Measurements from ENCODE around the gene AZIN2. TPM values are rescaled to one million over a fixed set of nuclear protein-coding genes. Genes with fewer than 3 reads are reported as not detected.

Gene AZIN2
- total RNA-seq, 1 donor from 2014 or later: 3.5 TPM

DNA sequence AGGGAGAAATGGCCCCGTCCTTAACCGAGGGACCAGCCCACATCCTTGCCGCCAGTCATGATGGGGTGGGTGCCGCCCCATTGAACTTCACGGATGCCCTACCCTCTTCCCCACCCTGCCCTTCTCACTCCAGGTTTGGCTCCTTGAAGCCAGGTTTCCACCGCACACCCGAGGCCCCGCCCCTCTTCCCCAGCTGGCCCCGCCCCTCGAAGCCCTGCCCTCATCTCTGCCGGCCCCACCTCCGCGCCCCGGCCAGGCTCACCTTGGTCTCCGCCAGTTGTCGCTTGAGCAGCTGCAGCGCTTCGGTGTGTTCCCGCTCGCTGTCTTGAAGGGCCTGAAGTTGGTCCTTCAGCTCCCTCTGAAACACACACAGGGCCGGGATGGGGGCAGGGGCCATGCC, 84.3 kb downstream of the AZIN2 start:
- Histone ChIP-seq H3K27ac (no peak overlapping the region), H3K27me3 (no peaks in the 10 kb centered on the region), H3K4me3 (no peak overlapping the region), H3K36me3 (peaks cover 4 to 9% of the 10 kb centered on the region in 2 donors), H3K9me3 (no peaks in the 10 kb centered on the region), H3K4me1 (peaks cover 7 to 13% of the 10 kb centered on the region in 2 donors)
- no peak for DNase-seq (ENCODE audit: low spot score in 2 of 2)
- TF ChIP-seq, protein P1, sequence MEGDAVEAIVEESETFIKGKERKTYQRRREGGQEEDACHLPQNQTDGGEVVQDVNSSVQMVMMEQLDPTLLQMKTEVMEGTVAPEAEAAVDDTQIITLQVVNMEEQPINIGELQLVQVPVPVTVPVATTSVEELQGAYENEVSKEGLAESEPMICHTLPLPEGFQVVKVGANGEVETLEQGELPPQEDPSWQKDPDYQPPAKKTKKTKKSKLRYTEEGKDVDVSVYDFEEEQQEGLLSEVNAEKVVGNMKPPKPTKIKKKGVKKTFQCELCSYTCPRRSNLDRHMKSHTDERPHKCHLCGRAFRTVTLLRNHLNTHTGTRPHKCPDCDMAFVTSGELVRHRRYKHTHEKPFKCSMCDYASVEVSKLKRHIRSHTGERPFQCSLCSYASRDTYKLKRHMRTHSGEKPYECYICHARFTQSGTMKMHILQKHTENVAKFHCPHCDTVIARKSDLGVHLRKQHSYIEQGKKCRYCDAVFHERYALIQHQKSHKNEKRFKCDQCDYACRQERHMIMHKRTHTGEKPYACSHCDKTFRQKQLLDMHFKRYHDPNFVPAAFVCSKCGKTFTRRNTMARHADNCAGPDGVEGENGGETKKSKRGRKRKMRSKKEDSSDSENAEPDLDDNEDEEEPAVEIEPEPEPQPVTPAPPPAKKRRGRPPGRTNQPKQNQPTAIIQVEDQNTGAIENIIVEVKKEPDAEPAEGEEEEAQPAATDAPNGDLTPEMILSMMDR (IDR thresholded peaks at IDR 0.05): no peak
- intact Hi-C loops (cut with DNase I): no loop called here

DNA sequence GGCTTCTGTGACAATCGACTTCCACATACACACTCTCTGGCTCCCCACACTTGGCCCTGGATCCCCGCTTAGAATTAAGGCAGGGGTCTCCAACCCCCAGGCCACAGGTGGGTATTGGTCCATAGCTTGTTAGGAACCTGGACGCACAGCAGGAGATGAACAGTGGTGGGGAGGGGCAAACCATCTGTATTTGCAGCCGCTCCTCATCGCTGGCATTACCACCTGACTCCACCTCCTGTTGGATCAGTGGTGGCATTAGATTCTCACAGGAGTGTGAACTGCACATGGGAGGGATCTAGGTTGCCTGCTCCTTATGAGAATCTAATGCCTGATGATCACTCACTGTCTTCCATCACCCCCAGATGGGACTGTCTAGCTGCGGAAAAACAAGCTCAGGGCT, 84.9 kb downstream of the AZIN2 start:
- Histone ChIP-seq H3K27ac (no peak overlapping the region), H3K4me1 (peaks cover 7 to 13% of the 10 kb centered on the region in 2 donors), H3K4me3 (no peak overlapping the region), H3K36me3 (peaks cover 4 to 9% of the 10 kb centered on the region in 2 donors), H3K27me3 (no peaks in the 10 kb centered on the region), H3K9me3 (no peaks in the 10 kb centered on the region)
- DNase-seq (ENCODE audit: low spot score in 2 of 2): no peak
- intact Hi-C loops (cut with DNase I): no loop called here
- TF ChIP-seq, protein P1 (IDR thresholded peaks at IDR 0.05): no peak

DNA sequence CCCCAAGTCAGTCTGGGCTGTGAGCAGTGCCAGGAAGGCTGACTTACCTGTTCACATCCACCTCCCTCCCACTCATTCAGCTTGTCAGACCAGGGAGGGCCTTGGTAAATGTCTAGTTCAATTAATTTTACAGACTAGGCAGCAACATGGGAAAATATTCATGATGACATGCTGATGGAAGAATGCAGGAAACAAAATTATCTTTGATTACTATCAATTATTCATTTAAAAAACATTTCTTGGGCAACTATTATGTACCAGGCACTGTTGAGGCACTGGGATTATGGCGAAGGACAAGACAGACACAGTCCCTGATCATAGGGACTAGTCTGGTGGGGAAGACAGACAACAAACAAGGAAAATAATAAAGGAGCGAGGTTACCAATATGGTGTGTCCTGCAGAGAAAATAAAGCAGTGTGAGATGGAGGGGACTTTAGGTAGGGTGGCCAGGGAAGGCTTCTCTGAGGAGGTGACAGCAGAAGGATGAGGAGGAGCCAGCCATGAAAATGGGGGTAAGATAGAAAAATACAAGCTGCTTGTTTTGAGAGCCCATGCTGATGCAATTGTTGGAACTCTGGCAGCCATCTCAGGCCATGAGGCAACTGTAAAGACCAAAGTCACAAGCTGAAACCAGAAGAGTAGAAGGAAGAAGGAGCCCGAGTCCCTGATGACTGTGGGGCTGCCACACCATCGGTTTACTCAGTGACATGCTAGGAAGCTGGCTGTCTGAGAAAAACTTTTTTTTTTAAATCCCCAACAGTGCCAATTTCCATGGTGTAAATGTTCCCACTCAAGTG, 86.9 kb downstream of the AZIN2 start:
- Histone ChIP-seq H3K9me3 (no peaks in the 10 kb centered on the region), H3K27me3 (no peaks in the 10 kb centered on the region), H3K4me1 (peaks cover 6 to 7% of the 10 kb centered on the region in 2 donors), H3K4me3 (no peak overlapping the region), H3K36me3 (peaks cover 4 to 9% of the 10 kb centered on the region in 2 donors), H3K27ac (no peak overlapping the region)
- TF ChIP-seq, protein P1 (IDR thresholded peaks at IDR 0.05): no peak
- intact Hi-C loops (cut with DNase I): no loop called here
- DNase-seq (ENCODE audit: low spot score in 2 of 2): no peak

DNA sequence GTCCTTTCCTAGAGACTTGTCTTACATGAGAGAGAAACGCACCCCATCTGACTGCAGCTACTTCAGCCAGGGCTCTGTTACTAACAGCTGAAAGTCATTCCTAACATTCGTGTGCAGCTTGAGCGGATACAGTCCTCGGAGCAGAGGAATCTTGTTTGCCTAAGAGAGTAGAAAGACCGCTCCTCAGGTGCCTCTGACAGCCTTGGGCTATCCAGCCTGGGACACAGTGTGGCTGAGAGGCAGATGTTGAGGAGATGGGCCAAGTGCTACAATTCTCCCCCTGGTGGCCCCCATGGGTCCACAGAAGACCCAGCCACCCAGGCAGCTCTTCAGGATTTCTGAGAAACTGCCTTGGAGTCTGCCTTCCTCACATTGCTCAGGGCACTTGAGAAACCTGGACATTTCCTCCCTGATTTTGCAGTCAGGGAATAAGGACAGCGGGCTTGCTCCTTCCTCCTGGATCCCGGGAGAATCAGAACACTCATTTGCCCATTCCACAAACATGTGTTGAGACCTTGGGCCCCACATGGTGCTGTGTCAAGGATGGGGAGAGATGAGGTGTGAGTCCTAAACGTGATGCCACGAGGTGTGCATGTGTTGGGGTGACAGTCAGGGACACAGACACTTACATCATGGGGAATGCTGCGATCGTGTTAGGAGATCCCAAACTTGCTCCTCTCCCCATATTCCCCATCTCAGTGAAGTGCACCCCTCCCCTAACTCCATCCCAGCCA, 87.8 kb downstream of the AZIN2 start:
- TF ChIP-seq, protein P1 (IDR thresholded peaks at IDR 0.05): no peak
- H3K4me1 ChIP-seq: peaks cover 2 to 3% of the 10 kb centered on the region in 2 donors
- intact Hi-C loops (cut with DNase I): no loop called here
- no peak for DNase-seq (ENCODE audit: low spot score in 2 of 2)
- no peak overlapping the region for H3K4me3 ChIP-seq
- H3K27ac ChIP-seq: no peak overlapping the region
- peaks cover 4 to 9% of the 10 kb centered on the region in 2 donors for H3K36me3 ChIP-seq
- H3K27me3 ChIP-seq: no peaks in the 10 kb centered on the region
- no peaks in the 10 kb centered on the region for H3K9me3 ChIP-seq

DNA sequence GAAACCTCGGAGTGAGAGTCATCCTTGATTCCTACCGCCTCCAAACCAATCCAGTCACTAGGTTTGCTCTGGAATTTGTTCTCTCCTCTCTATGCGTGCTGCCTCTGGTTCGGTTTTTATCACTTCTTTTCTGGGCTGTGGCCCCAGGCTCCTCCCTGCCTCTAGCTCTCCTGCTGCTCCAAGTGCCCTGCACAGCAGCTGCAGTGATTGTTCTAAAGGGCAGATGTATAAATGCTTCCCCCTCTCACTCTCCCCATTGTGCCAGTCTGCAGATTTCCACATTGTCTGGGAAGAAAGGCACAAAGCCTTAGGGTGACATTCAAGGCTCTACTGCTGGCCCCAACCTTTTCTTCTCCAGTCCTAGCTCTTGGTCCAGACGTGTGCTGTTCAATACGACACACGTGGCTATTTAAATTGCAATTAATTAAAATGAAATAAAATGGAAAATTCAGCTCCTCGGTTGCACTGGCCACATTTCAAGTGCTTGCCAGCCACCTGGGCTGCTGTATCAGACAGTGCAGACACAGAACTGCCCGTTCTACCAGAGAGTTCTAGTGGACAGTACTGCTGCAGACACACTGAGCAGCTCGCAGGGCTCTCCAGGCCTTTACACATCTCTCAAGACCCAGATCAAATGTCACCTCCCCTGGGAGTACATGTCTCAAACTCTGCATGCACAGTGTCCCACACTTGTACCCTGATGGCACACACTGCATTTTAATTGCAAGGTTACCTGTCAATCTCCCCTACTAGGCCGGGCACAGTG, 88.5 kb downstream of the AZIN2 start:
- Histone ChIP-seq H3K4me1 (no peaks in the 10 kb centered on the region), H3K36me3 (peaks cover 4 to 9% of the 10 kb centered on the region in 2 donors), H3K27ac (no peak overlapping the region), H3K27me3 (no peaks in the 10 kb centered on the region), H3K4me3 (no peak overlapping the region), H3K9me3 (no peaks in the 10 kb centered on the region)
- no peak for DNase-seq (ENCODE audit: low spot score in 2 of 2)
- TF ChIP-seq, protein P1 (IDR thresholded peaks at IDR 0.05): no peak
- intact Hi-C loops (cut with DNase I): no loop called here

Other genes with a start within 250 kb of the AZIN2 start
- gene FNDC5, start 210.2 kb upstream of the AZIN2 start, total RNA-seq: 8.9 TPM
- not detected for gene HPCA, start 194.7 kb upstream of the AZIN2 start, total RNA-seq
- gene TMEM54, start 179.8 kb upstream of the AZIN2 start, total RNA-seq: 60.9 TPM
- gene RNF19B, start 116.3 kb upstream of the AZIN2 start, total RNA-seq: 40.0 TPM
- 68.4 TPM for gene AK2, start 44.3 kb upstream of the AZIN2 start, total RNA-seq
- gene TRIM62, start 100.9 kb downstream of the AZIN2 start, total RNA-seq: 18.1 TPM
- gene ZNF362, start 175.3 kb downstream of the AZIN2 start, total RNA-seq: 34.4 TPM
- gene A3GALT2, start 239.9 kb downstream of the AZIN2 start, total RNA-seq: not detected

All from ascending aorta (tissue), 2 donors.